Endothelial cell of umbilical vein (primary cell): Measurements from ENCODE around the gene RALGPS1. TPM values are rescaled to one million over a fixed set of nuclear protein-coding genes. Genes with fewer than 3 reads are reported as not detected.

ENCODE experiments used
- BruUV-seq: library from RNA; stranded (reverse); fragments of 400-500 nt; replicated peaks from 2 replicates; lab custom pipeline; 2021; lab: Mats Ljungman, UMichigan
- CTCF ChIA-PET: fragments of 300-600, 350-600 bp; sonication (Branson Sonifier 250); formaldehyde crosslinking; loops from one replicate; lab custom pipeline; 2021; ENCODE audit warnings: antibody characterized with exemption, inconsistent platforms; lab: Charles Lee
- POLR2A ChIA-PET: fragments of 300-600, 350-600 bp; sonication (Branson Sonifier 250); formaldehyde crosslinking; loops from one replicate; lab custom pipeline; 2021; ENCODE audit warnings: antibody characterized with exemption, inconsistent platforms; lab: Charles Lee
- DNase-seq: peaks from one replicate; pipeline ENCODE4 v3.0.0-alpha.2; 2011; ENCODE audit warnings: low read depth, low spot score
- FAIRE-seq: peaks from 2 replicates; lab custom pipeline; 2011; peaks lifted over from hg19 to GRCh38; lab: Jason Lieb, UNC
- H2AFZ ChIP-seq: 2 replicates; pipeline ENCODE4 v1.6.0; 2012; ENCODE audit warnings: low read depth, low read length, control low read depth, inconsistent platforms
- H3K27ac ChIP-seq: 2 replicates; pipeline ENCODE4 v1.5.1; 2011; ENCODE audit warnings: low read depth, mild to moderate bottlenecking, control low read depth, low read length, moderate library complexity; ENCODE audit not compliant: insufficient read depth
- H3K27me3 ChIP-seq, 2 experiments: 2 replicates each; pipeline versions ENCODE4 v1.6.0 to v1.6.1; 2011; ENCODE audit warnings: low read length in 2 of 2, mixed read lengths in 1 of 2; ENCODE audit not compliant: control insufficient read depth in 2 of 2, insufficient read depth in 2 of 2
- H3K36me3 ChIP-seq, 2 experiments: 2 replicates in 1 of 2; 3 replicates in 1 of 2; pipeline ENCODE4 v1.5.1; 2011; ENCODE audit warnings: low read length in 2 of 2, mild to moderate bottlenecking in 1 of 2, moderate library complexity in 1 of 2; ENCODE audit not compliant: control insufficient read depth in 2 of 2, insufficient read depth in 2 of 2; ENCODE audit errors: extremely low read depth in 1 of 2
- H3K4me1 ChIP-seq: 3 replicates; pipeline ENCODE4 v1.5.1; 2011; ENCODE audit warnings: mild to moderate bottlenecking, low read length; ENCODE audit not compliant: control insufficient read depth, insufficient read depth; ENCODE audit errors: extremely low read depth
- H3K4me2 ChIP-seq: 2 replicates; pipeline ENCODE4 v1.6.1; 2011; ENCODE audit warnings: low read length, control low read depth, mixed read lengths; ENCODE audit not compliant: insufficient read depth
- H3K4me3 ChIP-seq, 3 experiments: fragments of 200-600 bp in 1 of 3; sonication (generic), shearing (Covaris generic) in 1 of 3; replicated peaks in 1 of 3; 2 replicates each; pipeline ENCODE4 v1.5.1; 2011 to 2016; ENCODE audit warnings: control low read depth in 3 of 3, low read length in 3 of 3, mild to moderate bottlenecking in 2 of 3, inconsistent platforms in 1 of 3, low read depth in 1 of 3, moderate library complexity in 1 of 3; ENCODE audit not compliant: insufficient read depth in 1 of 3
- H3K79me2 ChIP-seq: 2 replicates; pipeline ENCODE4 v1.6.0; 2012; ENCODE audit warnings: low read length, inconsistent platforms; ENCODE audit not compliant: control insufficient read depth, insufficient read depth
- H3K9ac ChIP-seq: replicated peaks from 2 replicates; pipeline ENCODE3; 2011; ENCODE audit warnings: low read length, control low read depth; ENCODE audit not compliant: insufficient read depth; ENCODE audit errors: extremely low read depth
- H3K9me1 ChIP-seq: replicated peaks from 3 replicates; pipeline ENCODE4 v1.6.0; 2011; ENCODE audit warnings: mild to moderate bottlenecking, low read length; ENCODE audit not compliant: control insufficient read depth, insufficient read depth; ENCODE audit errors: extremely low read depth
- H3K9me3 ChIP-seq: replicated peaks from 2 replicates; pipeline ENCODE4 v1.5.1; 2012; ENCODE audit warnings: low read length, inconsistent platforms; ENCODE audit not compliant: control insufficient read depth, insufficient read depth
- H4K20me1 ChIP-seq: replicated peaks from 2 replicates; pipeline ENCODE3; 2011; ENCODE audit warnings: mild to moderate bottlenecking, low read length; ENCODE audit not compliant: control insufficient read depth, insufficient read depth; ENCODE audit errors: extremely low read depth
- EZH2 ChIP-seq: IDR thresholded peaks from 2 replicates; pipeline ENCODE4 v1.6.1; 2012; ENCODE audit warnings: borderline replicate concordance, low read depth, mild to moderate bottlenecking, moderate library complexity, low read length, inconsistent platforms; ENCODE audit not compliant: severe bottlenecking
- FOS ChIP-seq: IDR thresholded peaks from 2 replicates; pipeline ENCODE4 v1.6.1; 2011; ENCODE audit warnings: mild to moderate bottlenecking, low read length, moderate library complexity, borderline replicate concordance; ENCODE audit not compliant: insufficient read depth
- GATA2 ChIP-seq: IDR thresholded peaks from 2 replicates; pipeline ENCODE4 v1.7.0; 2011; ENCODE audit warnings: low read depth, mild to moderate bottlenecking, moderate library complexity, mixed read lengths, low read length; ENCODE audit not compliant: insufficient read length, insufficient read depth
- JUN ChIP-seq: IDR thresholded peaks from 2 replicates; pipeline ENCODE4 v1.6.1; 2011; ENCODE audit warnings: borderline replicate concordance, low read depth; ENCODE audit not compliant: insufficient read length, insufficient read depth
- MYC ChIP-seq: IDR thresholded peaks from one replicate; pipeline ENCODE4 v1.6.1; 2011; ENCODE audit warnings: mild to moderate bottlenecking, low read depth, low read length
- POLR2A ChIP-seq: IDR thresholded peaks from 2 replicates; pipeline ENCODE4 v1.6.1; 2012; ENCODE audit warnings: low read depth, mild to moderate bottlenecking, control low read depth, low read length
- POLR2AphosphoS5 ChIP-seq: IDR thresholded peaks from 2 replicates; pipeline ENCODE4 v1.6.1; 2012; ENCODE audit warnings: low read depth, mild to moderate bottlenecking, control low read depth, low read length, moderate library complexity; ENCODE audit not compliant: insufficient read depth
- dilution Hi-C: fragments of 300-500 bp; cut with MboI; formaldehyde crosslinking; loops from one replicate; pipeline ENCODE4 v1.15.0; 2019; ENCODE audit warnings: low sequenced_read_pairs; ENCODE audit not compliant: extremely low pct_ligation_motif_present
- intact Hi-C: fragments of 100-400 bp; cut with micrococcal nuclease; formaldehyde crosslinking; loops from one replicate; pipeline ENCODE4 v1.10.0; 2022
- polyA plus RNA-seq, 4 experiments: library from polyadenylated mRNA; depleted of rRNA in 3 of 4; stranded (reverse) in 3 of 4; unstranded in 1 of 4; fragments of >200 nt; gene quantifications; 2 replicates each; pipeline versions ENCODE4 v1.2.1 to v1.2.3, GENCODE V29; 2011 to 2012; ENCODE audit warnings: missing spikeins in 1 of 4
- total RNA-seq: library from RNA; stranded (reverse); gene quantifications from 2 replicates; pipeline ENCODE4 v1.2.3, GENCODE V29; 2021
- TF ChIP-seq, protein P1 (sequence below): IDR thresholded peaks from 2 replicates; pipeline ENCODE4 v1.6.1; 2011; ENCODE audit not compliant: insufficient read depth, insufficient read length
- TF ChIP-seq, protein P2 (sequence below), 2 donors: IDR thresholded peaks; 1 replicate in 1 of 2; 2 replicates in 1 of 2; pipeline ENCODE4 v1.5.1; 2011; ENCODE audit warnings: low read length in 2 of 2, mild to moderate bottlenecking in 2 of 2, moderate library complexity in 2 of 2, control low read depth in 1 of 2, inconsistent platforms in 1 of 2, low read depth in 1 of 2; ENCODE audit not compliant: insufficient read depth in 1 of 2; ENCODE audit errors: extremely low read depth in 1 of 2

The RALGPS1 gene
- total and polyA plus RNA-seq, 2 donors (not counting 3 experiments of a cell fraction or from before 2014, with no cell fraction given) = 3.8 to 5.5 TPM

DNA sequence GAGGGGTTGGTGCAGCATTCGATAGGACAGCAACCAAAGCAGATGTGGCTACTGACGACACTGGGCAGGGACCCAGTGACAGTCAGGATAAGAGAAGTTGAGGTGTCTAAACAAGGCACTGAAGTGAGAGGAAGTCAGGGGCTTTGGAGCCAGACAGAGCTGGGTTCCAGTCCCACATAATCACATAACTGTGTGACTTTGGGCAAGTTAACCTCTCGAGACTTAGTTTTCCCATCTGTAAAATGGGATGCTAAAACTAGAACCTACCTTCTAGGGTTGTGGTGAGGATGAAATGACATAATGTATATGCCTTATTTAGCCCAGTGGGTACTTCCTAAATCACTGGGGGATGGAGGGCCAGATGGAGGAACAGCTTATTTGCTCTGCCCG is 204.7 kb downstream of the RALGPS1 start:
- dilution Hi-C loops (no loop called here), intact Hi-C loops (no loop called here)
- FAIRE-seq (no peak), DNase-seq (no peak)
- Histone ChIP-seq H3K4me2 (no peak overlapping the region), H3K4me1 (peaks cover 16% of the 10 kb centered on the region), H3K9me3 (no peaks in the 10 kb centered on the region), H3K27ac (no peak overlapping the region), H2AFZ (no peak overlapping the region), H3K4me3 (no peak overlapping the region), H3K36me3 (no peaks in the 10 kb centered on the region), H3K79me2 (peaks cover 3% of the 10 kb centered on the region), H3K27me3 (no peaks in the 10 kb centered on the region), H3K9ac (no peak overlapping the region), H3K9me1 (no peaks in the 10 kb centered on the region), H4K20me1 (no peaks in the 10 kb centered on the region)
- ChIA-PET POLR2A (no interaction called here), CTCF (interaction anchor here (1.2 kb wide), 1 partner anchor 70 kb away, joined by 3 read pairs; no protein-coding TSS in a partner anchor)
- BruUV-seq = no TSS peak
- TF ChIP-seq GATA2 (no peak), EZH2 (no peak), POLR2AphosphoS5 (no peak), MYC (no peak), POLR2A (no peak), JUN (no peak), FOS (no peak)
- TF ChIP-seq, protein P1, sequence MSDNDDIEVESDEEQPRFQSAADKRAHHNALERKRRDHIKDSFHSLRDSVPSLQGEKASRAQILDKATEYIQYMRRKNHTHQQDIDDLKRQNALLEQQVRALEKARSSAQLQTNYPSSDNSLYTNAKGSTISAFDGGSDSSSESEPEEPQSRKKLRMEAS = no peak
- TF ChIP-seq, protein P2, sequence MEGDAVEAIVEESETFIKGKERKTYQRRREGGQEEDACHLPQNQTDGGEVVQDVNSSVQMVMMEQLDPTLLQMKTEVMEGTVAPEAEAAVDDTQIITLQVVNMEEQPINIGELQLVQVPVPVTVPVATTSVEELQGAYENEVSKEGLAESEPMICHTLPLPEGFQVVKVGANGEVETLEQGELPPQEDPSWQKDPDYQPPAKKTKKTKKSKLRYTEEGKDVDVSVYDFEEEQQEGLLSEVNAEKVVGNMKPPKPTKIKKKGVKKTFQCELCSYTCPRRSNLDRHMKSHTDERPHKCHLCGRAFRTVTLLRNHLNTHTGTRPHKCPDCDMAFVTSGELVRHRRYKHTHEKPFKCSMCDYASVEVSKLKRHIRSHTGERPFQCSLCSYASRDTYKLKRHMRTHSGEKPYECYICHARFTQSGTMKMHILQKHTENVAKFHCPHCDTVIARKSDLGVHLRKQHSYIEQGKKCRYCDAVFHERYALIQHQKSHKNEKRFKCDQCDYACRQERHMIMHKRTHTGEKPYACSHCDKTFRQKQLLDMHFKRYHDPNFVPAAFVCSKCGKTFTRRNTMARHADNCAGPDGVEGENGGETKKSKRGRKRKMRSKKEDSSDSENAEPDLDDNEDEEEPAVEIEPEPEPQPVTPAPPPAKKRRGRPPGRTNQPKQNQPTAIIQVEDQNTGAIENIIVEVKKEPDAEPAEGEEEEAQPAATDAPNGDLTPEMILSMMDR (IDR thresholded peaks at IDR 0.05; ENCODE audit: extremely low read depth in 1 of 2, insufficient read depth in 1 of 2, low read depth in 1 of 2, low read length in 2 of 2) = no peak
